Osteoblast (primary cell): ENCODE data around the gene MAP2K5. TPM values are rescaled to one million over a fixed set of nuclear protein-coding genes. Genes with fewer than 3 reads are reported as not detected.

Experiments used
- DNase-seq: peaks from one replicate; pipeline ENCODE4 v3.0.0; 2011; ENCODE audit warnings: low spot score, mixed read lengths; ENCODE audit not compliant: insufficient read length; ENCODE audit errors: missing footprints
- H2AFZ ChIP-seq: 2 replicates; pipeline ENCODE4 v1.6.0; 2011; ENCODE audit warnings: mild to moderate bottlenecking, low read length
- H3K27ac ChIP-seq: 2 replicates; pipeline ENCODE4 v1.5.1; 2011; ENCODE audit warnings: mild to moderate bottlenecking, low read depth, low read length, moderate library complexity
- H3K27me3 ChIP-seq: 2 replicates; pipeline ENCODE4 v1.6.0; 2012; ENCODE audit warnings: mild to moderate bottlenecking, control low read depth, inconsistent platforms, low read length, moderate library complexity; ENCODE audit not compliant: insufficient read depth
- H3K36me3 ChIP-seq: 2 replicates; pipeline ENCODE4 v1.5.1; 2011; ENCODE audit warnings: mild to moderate bottlenecking, low read length, control low read depth, moderate library complexity; ENCODE audit not compliant: insufficient read depth
- H3K4me1 ChIP-seq: 2 replicates; pipeline ENCODE4 v1.5.1; 2011; ENCODE audit warnings: mild to moderate bottlenecking, low read length, control low read depth, moderate library complexity; ENCODE audit not compliant: insufficient read depth
- H3K4me2 ChIP-seq: 2 replicates; pipeline ENCODE4 v1.6.0; 2011; ENCODE audit warnings: mild to moderate bottlenecking, low read length; ENCODE audit not compliant: insufficient read depth
- H3K4me3 ChIP-seq: fragments of 200-600 bp; sonication (generic); 3 replicates; pipeline ENCODE4 v1.5.1; 2012; ENCODE audit warnings: mild to moderate bottlenecking, low read length, inconsistent platforms; ENCODE audit not compliant: insufficient read depth
- H3K79me2 ChIP-seq: 2 replicates; pipeline ENCODE4 v1.6.0; 2012; ENCODE audit warnings: mild to moderate bottlenecking, low read length, control low read depth, inconsistent platforms; ENCODE audit not compliant: insufficient read depth
- H3K9me3 ChIP-seq: 2 replicates; pipeline ENCODE4 v1.5.1; 2011; ENCODE audit warnings: low read depth, low read length, control low read depth
- H4K20me1 ChIP-seq: 2 replicates; pipeline ENCODE4 v1.6.0; 2012; ENCODE audit warnings: mild to moderate bottlenecking, low read length, control low read depth; ENCODE audit not compliant: insufficient read depth
- CTCF ChIP-seq: IDR thresholded peaks from 2 replicates; pipeline ENCODE4 v1.5.1; 2011; ENCODE audit warnings: mild to moderate bottlenecking, low read depth, low read length, moderate library complexity; ENCODE audit errors: extremely low read depth
- total RNA-seq: library from RNA; depleted of rRNA; stranded (reverse); fragments of >200 nt; gene quantifications from 2 replicates; pipeline ENCODE4 v1.2.3, GENCODE V29; 2012

The MAP2K5 gene
- total RNA-seq, 1 donor, result 10.1 TPM

GRCh38 chr15:67807836-67808235 lies 265.3 kb downstream of the MAP2K5 start:
- Histone ChIP-seq H3K27me3 (peaks cover 5% of the 10 kb centered on the region), H3K4me2 (no peak overlapping the region), H3K4me3 (no peak overlapping the region), H3K4me1 (no peaks in the 10 kb centered on the region), H3K36me3 (no peaks in the 10 kb centered on the region), H3K27ac (no peak overlapping the region), H3K9me3 (no peaks in the 10 kb centered on the region), H2AFZ (no peak overlapping the region), H3K79me2 (no peaks in the 10 kb centered on the region), H4K20me1 (no peaks in the 10 kb centered on the region)
- TF ChIP-seq CTCF, result no peak
- DNase-seq, result no peak

- no peak overlapping the region for H3K4me3 ChIP-seq
- DNase-seq, result no peak
- no peak overlapping the region for H2AFZ ChIP-seq
- no peak for TF ChIP-seq CTCF
- peaks cover 5% of the 10 kb centered on the region for H3K27me3 ChIP-seq
- no peaks in the 10 kb centered on the region for H3K9me3 ChIP-seq
- no peak overlapping the region for H3K27ac ChIP-seq
- H3K36me3 ChIP-seq, result no peaks in the 10 kb centered on the region
- H4K20me1 ChIP-seq, result no peaks in the 10 kb centered on the region
- H3K79me2 ChIP-seq, result no peaks in the 10 kb centered on the region
- H3K4me2 ChIP-seq, result no peak overlapping the region
- no peaks in the 10 kb centered on the region for H3K4me1 ChIP-seq
These were observed 266.3 kb downstream of the MAP2K5 start for GRCh38 chr15:67808821-67809220.

GRCh38 chr15:67809441-67809840 lies 266.9 kb downstream of the MAP2K5 start:
- Histone ChIP-seq H3K27ac (no peak overlapping the region), H4K20me1 (no peaks in the 10 kb centered on the region), H3K4me3 (no peak overlapping the region), H3K4me2 (no peak overlapping the region), H3K27me3 (peaks cover 5% of the 10 kb centered on the region), H3K79me2 (no peaks in the 10 kb centered on the region), H2AFZ (no peak overlapping the region), H3K9me3 (no peaks in the 10 kb centered on the region), H3K4me1 (no peaks in the 10 kb centered on the region), H3K36me3 (no peaks in the 10 kb centered on the region)
- TF ChIP-seq CTCF, result no peak
- no peak for DNase-seq

- no peak overlapping the region for H3K4me3 ChIP-seq
- H3K4me1 ChIP-seq, result no peaks in the 10 kb centered on the region
- H3K79me2 ChIP-seq, result no peaks in the 10 kb centered on the region
- H3K4me2 ChIP-seq, result no peak overlapping the region
- no peaks in the 10 kb centered on the region for H3K9me3 ChIP-seq
- H3K27ac ChIP-seq, result no peak overlapping the region
- H3K27me3 ChIP-seq, result peaks cover 5% of the 10 kb centered on the region
- H3K36me3 ChIP-seq, result no peaks in the 10 kb centered on the region
- H4K20me1 ChIP-seq, result no peaks in the 10 kb centered on the region
- no peak overlapping the region for H2AFZ ChIP-seq
- DNase-seq, result no peak
- TF ChIP-seq CTCF, result no peak
These were observed 267.4 kb downstream of the MAP2K5 start for GRCh38 chr15:67809866-67810265.
